Activated naive CD4-positive, alpha-beta T cell treated with anti-CD3 and anti-CD28 coated beads, Interleukin-2, amount 50 U/mL, for 24 hours (primary cell): ENCODE measurements around the gene ELFN2.

Experiments
- H3K27ac Mint-ChIP-seq: one replicate; pipeline ENCODE4 v1.8.0; 2021; ENCODE audit warnings: mild to moderate bottlenecking, mixed read lengths
- H3K27me3 Mint-ChIP-seq: one replicate; pipeline ENCODE4 v1.8.0; 2021; ENCODE audit warnings: mixed read lengths
- H3K36me3 Mint-ChIP-seq: one replicate; pipeline ENCODE4 v1.8.0; 2021; ENCODE audit warnings: mixed read lengths
- H3K4me1 Mint-ChIP-seq: one replicate; pipeline ENCODE4 v1.8.0; 2021; ENCODE audit warnings: mixed read lengths
- H3K4me3 Mint-ChIP-seq: one replicate; pipeline ENCODE4 v1.8.0; 2021; ENCODE audit warnings: mild to moderate bottlenecking, mixed read lengths
- H3K9me3 Mint-ChIP-seq: one replicate; pipeline ENCODE4 v1.8.0; 2021; ENCODE audit warnings: mixed read lengths

The ELFN2 gene

DNA sequence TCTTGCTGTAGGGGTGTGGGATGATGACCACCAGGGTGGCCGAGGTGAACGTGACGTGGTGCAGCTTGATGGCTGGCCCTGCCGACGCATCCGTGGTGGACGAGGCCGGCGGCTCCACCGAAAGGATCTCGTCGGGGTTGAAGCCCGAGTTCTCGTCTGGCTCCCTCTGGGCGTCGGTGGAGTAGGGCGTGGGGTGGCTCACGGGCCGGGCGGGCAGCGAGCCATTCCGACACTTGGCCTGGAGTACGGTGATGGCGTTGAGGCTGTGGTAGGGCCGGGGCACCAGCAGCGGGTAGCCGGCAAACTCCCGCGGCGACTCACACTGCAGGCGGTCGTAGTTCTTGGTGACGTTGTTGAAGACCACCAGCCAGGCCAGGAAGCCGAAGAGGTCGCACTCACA is 52.7 kb downstream of the ELFN2 start:
- H3K27ac Mint-ChIP-seq = no peak overlapping the region
- H3K27me3 Mint-ChIP-seq = peaks cover 1% of the 10 kb centered on the region
- H3K36me3 Mint-ChIP-seq = no peaks in the 10 kb centered on the region
- no peak overlapping the region for H3K4me3 Mint-ChIP-seq
- no peaks in the 10 kb centered on the region for H3K9me3 Mint-ChIP-seq
- H3K4me1 Mint-ChIP-seq = no peaks in the 10 kb centered on the region

DNA sequence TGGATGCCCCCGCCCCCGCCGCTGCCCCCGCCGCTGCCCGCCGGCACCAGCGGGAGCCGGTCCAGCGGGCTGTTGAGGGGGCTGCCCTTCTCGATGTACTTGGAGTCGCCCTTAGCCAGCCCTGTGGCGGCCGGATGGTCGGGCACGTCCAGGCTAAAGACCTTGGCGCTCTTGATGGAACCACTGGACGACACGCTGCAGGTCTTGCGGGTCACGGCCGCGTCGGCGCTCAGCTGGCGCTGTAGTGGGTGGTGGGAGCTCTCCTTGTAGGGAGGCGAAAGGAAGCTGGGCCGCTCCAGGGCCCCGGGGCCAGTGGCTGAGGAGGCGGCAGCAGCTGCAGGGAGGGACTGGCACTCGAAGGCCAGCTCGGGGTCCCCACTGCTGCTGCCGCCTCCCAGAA is 53.8 kb downstream of the ELFN2 start:
- Mint-ChIP-seq H3K27me3 (peaks cover 1% of the 10 kb centered on the region), H3K4me3 (no peak overlapping the region), H3K9me3 (no peaks in the 10 kb centered on the region), H3K36me3 (no peaks in the 10 kb centered on the region), H3K4me1 (no peaks in the 10 kb centered on the region), H3K27ac (no peak overlapping the region)

DNA sequence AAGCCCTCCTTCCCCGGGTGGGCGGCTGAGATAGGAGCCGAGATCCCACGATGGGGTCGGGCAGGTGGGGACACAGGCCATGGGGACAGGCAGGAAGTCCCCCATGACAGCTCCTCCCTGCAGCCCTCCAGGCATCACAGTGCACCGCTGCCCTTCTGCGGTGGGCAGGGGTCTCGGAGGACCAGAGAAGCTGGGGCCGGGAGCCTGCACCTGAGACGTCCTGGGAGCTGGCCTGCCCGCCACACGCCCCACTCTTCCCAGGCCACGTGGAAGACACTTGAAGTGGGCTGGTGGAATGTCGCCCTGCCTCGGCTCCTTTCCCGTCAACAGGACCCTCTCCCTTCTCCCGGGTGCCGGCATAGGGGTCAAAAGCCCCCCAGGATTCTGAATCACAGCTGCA is 55.4 kb downstream of the ELFN2 start:
- H3K9me3 Mint-ChIP-seq = no peaks in the 10 kb centered on the region
- peaks cover 1% of the 10 kb centered on the region for H3K27me3 Mint-ChIP-seq
- H3K4me1 Mint-ChIP-seq = no peaks in the 10 kb centered on the region
- no peaks in the 10 kb centered on the region for H3K36me3 Mint-ChIP-seq
- H3K27ac Mint-ChIP-seq = no peak overlapping the region
- H3K4me3 Mint-ChIP-seq = no peak overlapping the region

DNA sequence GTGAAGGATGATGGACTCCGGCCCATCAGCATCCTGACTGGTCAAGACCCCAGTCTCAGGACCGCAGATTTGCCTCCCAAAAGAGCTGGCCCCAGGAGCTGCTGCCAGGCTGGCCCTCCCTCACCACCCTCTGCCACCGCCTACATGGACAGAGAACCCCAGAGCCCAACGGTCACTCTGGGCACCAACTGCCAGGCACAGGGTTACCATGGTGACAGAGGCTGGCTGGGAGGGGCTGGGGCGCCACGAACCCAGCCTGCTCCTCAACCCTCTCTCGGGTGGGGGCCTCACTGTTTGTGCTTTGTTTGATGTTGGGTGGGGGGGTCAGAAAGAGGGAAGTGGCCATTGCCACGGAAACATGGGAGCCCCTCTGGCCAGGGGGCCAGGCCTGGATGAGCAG is 55.8 kb downstream of the ELFN2 start:
- no peaks in the 10 kb centered on the region for H3K9me3 Mint-ChIP-seq
- peaks cover 1% of the 10 kb centered on the region for H3K27me3 Mint-ChIP-seq
- no peak overlapping the region for H3K4me3 Mint-ChIP-seq
- no peak overlapping the region for H3K27ac Mint-ChIP-seq
- no peaks in the 10 kb centered on the region for H3K36me3 Mint-ChIP-seq
- H3K4me1 Mint-ChIP-seq = no peaks in the 10 kb centered on the region

DNA sequence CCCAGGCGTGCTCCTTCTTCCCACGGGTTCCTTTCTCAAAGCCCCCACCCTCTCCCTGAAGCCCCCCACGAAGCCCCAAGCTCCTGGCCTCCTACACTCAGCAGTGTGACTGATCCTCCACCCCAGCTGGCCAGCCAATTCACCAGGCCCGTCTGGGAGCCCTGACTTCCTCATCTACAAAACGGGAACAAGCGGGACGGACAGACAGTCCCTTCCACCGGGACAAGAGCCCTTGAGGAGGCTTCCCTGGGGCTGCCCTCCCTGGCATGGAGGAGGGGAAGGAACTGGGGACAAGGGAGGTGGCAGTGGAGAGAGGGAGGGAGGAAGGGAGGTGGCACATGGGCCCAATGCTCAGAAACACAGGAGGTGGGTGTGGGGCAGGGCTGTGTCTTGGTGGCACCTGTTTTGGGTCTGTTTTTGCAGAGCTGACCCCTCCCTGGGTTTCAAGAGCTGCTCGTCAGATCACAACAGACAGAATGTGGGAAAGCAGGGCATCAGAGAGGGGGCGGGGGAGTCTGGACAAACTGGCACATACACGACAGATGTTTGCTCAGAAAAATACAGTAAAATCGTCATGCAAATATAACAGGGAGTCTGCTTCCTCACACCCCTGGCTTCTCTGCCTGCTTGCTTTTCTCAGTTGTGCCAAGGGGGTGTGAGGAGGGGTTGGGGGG is 56.8 kb downstream of the ELFN2 start:
- no peak overlapping the region for H3K4me3 Mint-ChIP-seq
- no peaks in the 10 kb centered on the region for H3K4me1 Mint-ChIP-seq
- no peaks in the 10 kb centered on the region for H3K9me3 Mint-ChIP-seq
- no peak overlapping the region for H3K27ac Mint-ChIP-seq
- no peaks in the 10 kb centered on the region for H3K36me3 Mint-ChIP-seq
- peaks cover 1% of the 10 kb centered on the region for H3K27me3 Mint-ChIP-seq

DNA sequence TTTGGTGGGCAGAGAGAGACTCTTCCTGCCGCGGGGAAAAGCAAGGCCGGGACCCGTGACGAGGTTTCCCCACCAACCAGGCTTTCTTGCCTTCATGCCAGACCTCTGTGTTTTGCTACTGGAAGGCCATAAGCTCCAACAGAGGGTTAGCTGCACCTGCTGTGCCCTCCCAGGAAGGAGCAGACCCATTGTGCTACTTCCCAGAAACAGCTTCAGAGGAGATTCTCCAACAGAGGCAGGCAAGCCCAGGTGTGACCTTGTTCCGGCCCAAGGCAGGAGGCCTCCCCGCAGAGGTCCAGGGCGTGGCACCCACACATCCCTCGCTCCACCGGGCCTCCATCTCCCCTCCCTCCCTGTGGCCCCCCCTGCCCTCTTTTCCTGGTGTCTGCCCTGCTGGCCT is 57.8 kb downstream of the ELFN2 start:
- Mint-ChIP-seq H3K9me3 (no peaks in the 10 kb centered on the region), H3K4me1 (no peaks in the 10 kb centered on the region), H3K36me3 (no peaks in the 10 kb centered on the region), H3K27me3 (peaks cover 1% of the 10 kb centered on the region), H3K27ac (no peak overlapping the region), H3K4me3 (no peak overlapping the region)

DNA sequence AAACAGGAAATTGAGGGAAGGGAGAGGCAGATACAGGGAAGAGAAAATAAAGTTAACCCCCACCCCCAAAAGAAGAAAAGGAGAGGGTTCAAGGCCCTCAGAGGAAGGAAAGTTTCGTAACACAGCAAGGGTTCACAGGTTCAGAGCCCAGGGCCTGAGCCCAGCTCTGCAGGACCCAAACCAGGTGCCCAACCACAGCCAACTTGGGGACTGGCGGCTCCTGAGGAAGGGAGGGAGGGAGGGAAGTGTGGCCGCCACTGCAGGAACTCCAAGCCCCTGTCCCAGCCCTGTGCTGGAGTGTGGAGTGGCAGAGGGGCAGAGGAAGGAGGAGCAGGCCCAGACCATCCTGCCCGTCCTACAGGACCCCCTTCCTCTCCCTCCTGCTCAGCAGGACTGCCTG is 59.2 kb downstream of the ELFN2 start:
- no peak overlapping the region for H3K27ac Mint-ChIP-seq
- no peaks in the 10 kb centered on the region for H3K4me1 Mint-ChIP-seq
- no peaks in the 10 kb centered on the region for H3K36me3 Mint-ChIP-seq
- no peak overlapping the region for H3K4me3 Mint-ChIP-seq
- H3K9me3 Mint-ChIP-seq = no peaks in the 10 kb centered on the region
- no peaks in the 10 kb centered on the region for H3K27me3 Mint-ChIP-seq

DNA sequence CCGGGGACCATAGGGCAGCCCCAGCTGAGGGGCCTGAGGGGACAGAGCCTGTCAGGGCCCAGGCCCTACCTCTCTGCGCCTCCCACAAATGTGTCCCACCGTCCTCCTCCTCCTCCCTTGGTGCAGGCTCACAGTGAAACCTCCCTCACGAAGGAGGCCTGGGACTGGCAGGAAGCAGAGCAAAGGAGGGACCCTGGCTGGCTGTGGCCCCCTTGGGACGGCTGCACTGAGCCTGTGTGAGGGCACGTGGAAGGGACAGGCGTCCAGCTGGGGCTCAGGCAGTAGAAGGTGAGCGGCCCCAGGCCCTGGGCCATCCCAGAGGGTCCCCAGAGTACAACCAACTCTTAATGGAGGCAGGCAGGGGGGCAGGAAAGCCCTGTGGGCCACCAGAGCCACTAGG is 60.7 kb downstream of the ELFN2 start:
- Mint-ChIP-seq H3K36me3 (no peaks in the 10 kb centered on the region), H3K27me3 (no peaks in the 10 kb centered on the region), H3K27ac (no peak overlapping the region), H3K4me1 (peaks cover 1% of the 10 kb centered on the region), H3K9me3 (no peaks in the 10 kb centered on the region), H3K4me3 (no peak overlapping the region)

DNA sequence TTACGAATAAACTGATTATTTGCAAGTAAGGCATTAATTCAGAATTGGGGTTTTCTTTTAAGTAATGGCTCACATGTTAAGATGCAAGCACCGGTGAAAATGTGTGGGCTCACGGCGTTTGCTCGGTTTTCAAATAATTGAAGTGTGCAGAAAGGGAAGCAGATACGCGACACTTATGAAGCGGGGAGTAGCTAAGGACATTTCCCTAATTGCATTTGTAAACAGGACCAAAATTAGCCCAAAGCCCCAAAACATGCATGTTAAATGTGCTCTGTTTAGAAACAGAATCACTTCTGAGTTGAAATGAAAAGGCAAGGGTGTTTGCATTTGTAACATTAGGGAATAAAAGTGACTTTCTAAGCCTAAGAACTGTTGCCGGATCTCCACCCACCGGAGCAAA is 61.3 kb downstream of the ELFN2 start:
- Mint-ChIP-seq H3K4me3 (no peak overlapping the region), H3K4me1 (peaks cover 4% of the 10 kb centered on the region), H3K27me3 (no peaks in the 10 kb centered on the region), H3K36me3 (no peaks in the 10 kb centered on the region), H3K9me3 (no peaks in the 10 kb centered on the region), H3K27ac (no peak overlapping the region)

DNA sequence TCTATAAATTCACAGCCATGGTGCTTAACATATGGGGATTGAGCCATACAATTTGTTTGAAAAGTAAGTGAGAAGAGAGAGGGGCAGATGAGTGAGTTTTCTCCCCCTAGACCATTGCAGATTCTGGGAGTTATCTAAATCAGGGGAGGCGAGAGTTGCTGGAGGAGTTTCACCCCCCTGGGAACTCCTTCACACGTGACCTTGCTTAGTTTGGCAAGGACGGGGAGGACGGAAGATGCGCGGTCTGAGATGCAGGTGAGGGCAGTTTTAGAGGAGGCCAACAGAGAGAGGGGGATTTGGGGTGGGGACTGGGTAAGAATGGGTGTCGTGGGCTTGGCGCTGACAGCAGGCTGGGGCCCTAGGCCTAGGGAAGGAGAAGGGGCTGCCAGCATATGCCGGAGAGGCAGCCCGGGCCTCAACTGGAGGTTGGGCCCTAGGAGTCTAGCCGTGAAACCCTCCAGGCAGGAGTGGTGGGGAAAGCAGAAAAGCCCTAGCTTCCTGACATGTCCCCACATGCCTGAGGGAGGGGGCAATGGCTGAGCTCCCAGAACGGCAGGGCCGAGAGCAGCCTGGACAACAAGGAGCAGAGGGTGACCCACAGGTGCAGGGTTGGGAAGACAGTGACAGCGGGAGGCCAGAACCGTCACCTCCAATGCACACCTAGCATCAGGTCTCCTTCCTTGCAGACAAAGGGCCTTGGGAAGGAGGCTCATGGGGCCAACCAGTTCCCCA is 63.9 kb downstream of the ELFN2 start:
- no peak overlapping the region for H3K27ac Mint-ChIP-seq
- no peaks in the 10 kb centered on the region for H3K27me3 Mint-ChIP-seq
- no peaks in the 10 kb centered on the region for H3K36me3 Mint-ChIP-seq
- no peaks in the 10 kb centered on the region for H3K9me3 Mint-ChIP-seq
- H3K4me3 Mint-ChIP-seq = no peak overlapping the region
- peaks cover 4% of the 10 kb centered on the region for H3K4me1 Mint-ChIP-seq

DNA sequence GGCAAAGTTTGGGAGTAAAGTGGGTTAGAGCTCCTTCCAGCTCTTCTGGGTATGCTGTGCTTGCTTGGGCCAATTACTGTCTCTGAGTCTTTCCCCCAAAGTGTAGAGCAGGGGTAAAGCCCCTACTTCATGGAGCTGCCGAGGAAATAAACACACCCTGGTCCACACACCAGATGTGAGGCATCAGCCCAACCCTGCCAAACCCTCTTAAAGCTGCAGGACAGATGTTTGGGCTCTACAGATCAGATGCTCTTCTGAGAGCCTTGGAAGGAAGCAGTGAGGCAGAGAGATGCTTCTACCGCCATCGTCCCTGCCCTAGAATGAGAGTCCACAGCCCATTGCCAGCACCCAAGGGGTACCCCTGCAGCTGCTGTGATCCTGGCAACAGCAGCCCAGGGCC is 64.7 kb downstream of the ELFN2 start:
- Mint-ChIP-seq H3K4me3 (no peak overlapping the region), H3K4me1 (peaks cover 4% of the 10 kb centered on the region), H3K36me3 (no peaks in the 10 kb centered on the region), H3K27me3 (no peaks in the 10 kb centered on the region), H3K27ac (no peak overlapping the region), H3K9me3 (no peaks in the 10 kb centered on the region)

DNA sequence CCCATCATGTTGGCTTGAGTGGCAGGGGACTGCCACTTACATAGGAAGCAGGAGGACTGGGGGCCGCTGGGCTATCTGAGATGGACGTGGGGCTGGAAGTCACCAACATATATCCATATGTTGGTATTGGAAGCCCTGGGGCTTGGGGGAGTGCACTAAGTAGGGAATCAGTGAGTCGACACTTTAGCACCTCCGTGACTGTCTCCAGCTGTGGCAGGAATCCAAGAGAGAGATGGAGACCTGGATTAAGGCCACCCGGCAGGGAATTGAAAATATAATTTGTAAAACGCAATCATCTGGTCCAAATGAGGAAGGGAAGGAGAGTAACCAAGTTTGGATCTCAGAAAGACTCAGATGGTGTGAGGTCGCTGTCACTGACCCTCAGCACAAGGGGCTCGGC is 68.4 kb downstream of the ELFN2 start:
- Mint-ChIP-seq H3K4me3 (no peak overlapping the region), H3K27me3 (no peaks in the 10 kb centered on the region), H3K9me3 (no peaks in the 10 kb centered on the region), H3K36me3 (no peaks in the 10 kb centered on the region), H3K27ac (no peak overlapping the region), H3K4me1 (peaks cover 4% of the 10 kb centered on the region)

DNA sequence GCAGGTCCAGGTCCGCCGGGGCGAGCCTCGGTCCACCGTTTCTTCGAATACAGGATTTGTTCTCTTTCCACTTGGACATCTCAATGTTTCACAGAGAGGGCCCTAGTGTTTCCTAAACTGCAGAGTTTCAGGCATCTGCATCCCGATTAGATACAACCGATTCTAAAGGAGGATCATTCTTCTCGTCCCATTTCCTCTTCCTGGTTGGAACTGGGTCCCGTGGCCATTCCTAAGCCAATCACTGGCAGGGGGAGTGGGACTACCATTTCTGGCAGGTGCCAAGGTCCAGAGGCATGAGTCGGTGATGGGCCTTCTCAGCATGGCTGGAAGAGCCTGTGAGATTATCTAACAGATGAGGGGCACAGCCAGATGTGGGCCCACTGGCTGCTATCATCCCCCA is 68.9 kb downstream of the ELFN2 start:
- Mint-ChIP-seq H3K27ac (no peak overlapping the region), H3K27me3 (no peaks in the 10 kb centered on the region), H3K9me3 (no peaks in the 10 kb centered on the region), H3K4me1 (peaks cover 4% of the 10 kb centered on the region), H3K4me3 (no peak overlapping the region), H3K36me3 (no peaks in the 10 kb centered on the region)

DNA sequence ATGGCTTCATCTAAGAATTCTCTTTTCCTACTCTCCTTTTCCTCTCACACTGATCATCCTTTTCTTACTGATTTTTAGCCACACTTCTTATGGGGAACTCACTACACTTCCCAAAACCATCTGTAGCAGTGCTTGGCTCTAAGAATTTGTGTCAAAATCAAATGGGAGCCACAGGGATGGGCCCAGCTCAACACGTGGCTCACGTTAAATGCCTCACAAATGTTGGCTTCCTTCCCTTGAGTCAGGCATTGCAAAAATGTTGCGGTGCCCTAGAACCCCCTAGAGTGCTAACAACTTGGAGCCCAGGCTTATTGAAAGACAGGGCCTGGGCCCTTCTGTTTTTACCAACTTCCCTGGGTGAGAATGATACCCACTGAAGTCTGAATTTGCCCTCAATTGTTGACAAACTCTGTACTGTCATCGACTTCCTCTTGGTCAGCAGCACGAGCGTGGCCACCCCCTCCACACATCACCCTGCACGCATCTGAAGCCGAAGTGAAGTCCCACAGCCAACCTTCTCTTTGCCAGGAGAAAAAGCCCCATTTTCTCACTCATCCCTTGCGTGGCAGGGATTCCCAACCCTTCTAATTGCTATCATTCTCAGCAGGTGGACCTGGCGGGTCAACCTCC is 69.7 kb downstream of the ELFN2 start:
- Mint-ChIP-seq H3K4me3 (no peak overlapping the region), H3K27ac (no peak overlapping the region), H3K9me3 (no peaks in the 10 kb centered on the region), H3K4me1 (peaks cover 4% of the 10 kb centered on the region), H3K27me3 (no peaks in the 10 kb centered on the region), H3K36me3 (no peaks in the 10 kb centered on the region)

DNA sequence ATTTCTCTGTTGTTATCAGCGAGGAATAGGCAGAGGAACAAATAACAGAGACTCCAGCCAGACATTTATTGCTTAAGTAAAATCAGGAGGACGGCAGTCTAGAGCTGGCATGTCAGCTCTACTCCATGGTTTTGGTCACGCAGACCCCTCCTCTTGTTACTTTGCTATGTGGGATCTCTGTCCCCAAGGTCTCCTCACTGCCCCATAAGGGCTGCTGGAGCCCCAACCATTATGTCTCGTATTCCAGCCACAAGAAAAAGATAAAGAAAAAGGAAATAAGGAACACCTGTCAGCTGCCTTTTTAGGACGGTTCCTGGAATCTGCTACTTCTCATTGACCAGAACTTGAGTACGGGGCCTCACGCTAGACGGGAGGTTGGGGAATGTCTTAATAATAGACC is 70.4 kb downstream of the ELFN2 start:
- no peaks in the 10 kb centered on the region for H3K27me3 Mint-ChIP-seq
- H3K36me3 Mint-ChIP-seq = no peaks in the 10 kb centered on the region
- H3K27ac Mint-ChIP-seq = no peak overlapping the region
- H3K4me3 Mint-ChIP-seq = no peak overlapping the region
- peaks cover 4% of the 10 kb centered on the region for H3K4me1 Mint-ChIP-seq
- no peaks in the 10 kb centered on the region for H3K9me3 Mint-ChIP-seq

DNA sequence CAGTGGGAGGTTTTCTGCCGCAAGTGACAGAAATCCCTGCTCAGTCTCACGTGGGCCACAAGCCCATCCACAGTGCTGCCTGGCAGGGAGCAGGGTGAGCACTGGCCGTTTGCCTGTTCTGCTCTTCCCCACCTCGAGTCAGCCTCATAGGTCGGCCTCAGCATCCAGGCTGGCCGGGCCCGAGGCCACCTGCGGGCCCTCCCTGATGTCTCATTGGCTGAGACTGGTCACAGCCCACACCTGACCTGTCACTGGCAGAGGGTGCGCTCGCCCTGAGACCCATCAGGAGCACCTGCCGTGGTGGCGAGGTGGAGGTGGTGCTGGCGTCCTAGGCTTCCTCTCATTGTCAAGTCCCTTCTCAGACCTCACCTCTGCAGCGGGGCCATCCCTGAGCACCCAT is 72.1 kb downstream of the ELFN2 start:
- H3K9me3 Mint-ChIP-seq = no peaks in the 10 kb centered on the region
- H3K27ac Mint-ChIP-seq = no peak overlapping the region
- no peaks in the 10 kb centered on the region for H3K36me3 Mint-ChIP-seq

More for the DNA sequence above, 72.1 kb downstream of the ELFN2 start:
- no peaks in the 10 kb centered on the region for H3K27me3 Mint-ChIP-seq
- H3K4me3 Mint-ChIP-seq = no peak overlapping the region
- no peaks in the 10 kb centered on the region for H3K4me1 Mint-ChIP-seq
